Testis (tissue), 2 donors: ENCODE results near the gene ZNF362.

Source experiments
- CTCF ChIP-seq, 3 experiments: fragments of 450-650 bp in 2 of 3; fragments of 200-600 bp in 1 of 3; sonication (generic) in 1 of 3; IDR thresholded peaks; one replicate each; pipeline ENCODE4 v1.5.1; 2016 to 2019; ENCODE audit warnings: antibody characterized with exemption in 3 of 3, mild to moderate bottlenecking in 2 of 3, moderate library complexity in 1 of 3
- POLR2A ChIP-seq: fragments of 450-650 bp; IDR thresholded peaks from one replicate; pipeline ENCODE4 v1.6.1; 2017; ENCODE audit warnings: antibody characterized with exemption, mild to moderate bottlenecking, moderate library complexity

- TF ChIP-seq CTCF (IDR thresholded peaks at IDR 0.05), result no peak
- TF ChIP-seq POLR2A, result no peak
Observed at GRCh38 chr1:33287317-33287716, 31.0 kb downstream of the ZNF362 start.
